Loucy (cell line): ENCODE results near the gene OR5B3.

Experiments
- H2AFZ ChIP-seq: fragments of 200-600 bp; sonication (generic); 2 replicates; pipeline ENCODE4 v1.6.0; 2016; ENCODE audit warnings: antibody characterized with exemption, mild to moderate bottlenecking, low read length, moderate library complexity
- H3F3A ChIP-seq: fragments of 200-600 bp; 2 replicates; pipeline ENCODE4 v1.6.0; 2016; ENCODE audit warnings: antibody characterized with exemption, low read depth, mild to moderate bottlenecking
- H3K27me3 ChIP-seq: fragments of 200-600 bp; sonication (generic); 2 replicates; pipeline ENCODE4 v1.6.1; 2014; ENCODE audit warnings: low read length, mild to moderate bottlenecking; ENCODE audit not compliant: insufficient read depth, poor library complexity, severe bottlenecking
- H3K36me3 ChIP-seq: fragments of 200-600 bp; sonication (generic); 2 replicates; pipeline ENCODE4 v1.6.1; 2016; ENCODE audit warnings: low read length; ENCODE audit not compliant: insufficient read depth
- H3K4me1 ChIP-seq: fragments of 200-600 bp; sonication (generic); 2 replicates; pipeline ENCODE4 v1.5.1; 2014; ENCODE audit warnings: low read length, mild to moderate bottlenecking; ENCODE audit not compliant: insufficient read depth, poor library complexity, severe bottlenecking
- H3K4me2 ChIP-seq: fragments of 200-600 bp; sonication (generic); 2 replicates; pipeline ENCODE4 v1.6.0; 2014; ENCODE audit warnings: antibody characterized with exemption, low read length, low read depth, mild to moderate bottlenecking; ENCODE audit not compliant: poor library complexity, severe bottlenecking
- H3K4me3 ChIP-seq: fragments of 200-600 bp; sonication (generic); 2 replicates; pipeline ENCODE4 v1.5.1; 2014; ENCODE audit warnings: low read length, mild to moderate bottlenecking, mixed read lengths; ENCODE audit not compliant: poor library complexity, severe bottlenecking
- H3K79me2 ChIP-seq: fragments of 200-600 bp; sonication (generic); 2 replicates; pipeline ENCODE4 v1.6.1; 2014; ENCODE audit warnings: low read length; ENCODE audit not compliant: insufficient read depth
- H3K9ac ChIP-seq: fragments of 200-600 bp; sonication (generic); 2 replicates; pipeline ENCODE4 v1.6.0; 2014; ENCODE audit warnings: mild to moderate bottlenecking, low read depth, low read length, moderate library complexity; ENCODE audit not compliant: poor library complexity, severe bottlenecking
- H3K9me2 ChIP-seq: fragments of 200-600 bp; sonication (generic); replicated peaks from 2 replicates; pipeline ENCODE4 v1.6.1; 2016; ENCODE audit warnings: low read depth, low read length, mixed read lengths
- H3K9me3 ChIP-seq: fragments of 200-600 bp; sonication (generic); 2 replicates; pipeline ENCODE4 v1.6.1; 2014; ENCODE audit warnings: mild to moderate bottlenecking, antibody characterized with exemption, low read length, low read depth; ENCODE audit not compliant: insufficient read depth
- H4K20me1 ChIP-seq: fragments of 200-600 bp; sonication (generic); 2 replicates; pipeline ENCODE4 v1.6.0; 2014; ENCODE audit warnings: antibody characterized with exemption, low read length, mild to moderate bottlenecking; ENCODE audit not compliant: insufficient read depth, poor library complexity, severe bottlenecking
- EZH2phosphoT487 ChIP-seq: fragments of 200-600 bp; IDR thresholded peaks from 2 replicates; pipeline ENCODE4 v1.6.1; 2018; ENCODE audit warnings: antibody characterized with exemption, mild to moderate bottlenecking, moderate library complexity, borderline replicate concordance
- TF ChIP-seq, protein P1 (sequence below): fragments of 200-600 bp; sonication (generic); conservative IDR thresholded peaks from 2 replicates; pipeline ENCODE4 v1.5.1; 2014; ENCODE audit warnings: mild to moderate bottlenecking, antibody characterized with exemption, low read length

The OR5B3 gene

DNA sequence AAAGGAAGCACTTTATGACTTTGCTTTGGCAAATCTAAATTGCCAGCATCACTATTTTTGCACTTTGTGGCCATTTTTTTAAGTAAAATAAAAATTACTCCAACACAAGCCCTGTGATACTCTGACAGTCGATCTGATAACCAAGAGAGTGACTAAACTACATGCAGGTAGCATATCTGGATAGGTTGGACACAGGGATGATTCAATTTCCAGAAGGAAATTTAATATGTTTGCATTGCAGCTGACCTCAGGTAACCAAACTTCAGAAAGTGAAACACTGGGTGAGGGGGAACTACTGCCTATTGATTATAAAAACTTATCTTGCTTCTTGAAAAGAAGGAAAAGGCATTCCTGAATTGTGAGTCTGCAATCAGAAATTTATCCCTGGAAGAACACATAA, 13.9 kb downstream of the OR5B3 start:
- Histone ChIP-seq H4K20me1 (no peaks in the 10 kb centered on the region), H3K79me2 (no peaks in the 10 kb centered on the region), H3K4me3 (no peak overlapping the region), H3K4me1 (no peaks in the 10 kb centered on the region), H3K4me2 (no peak overlapping the region), H3K9me3 (no peaks in the 10 kb centered on the region), H3K27me3 (no peaks in the 10 kb centered on the region), H2AFZ (no peak overlapping the region), H3K36me3 (no peaks in the 10 kb centered on the region), H3F3A (no peaks in the 10 kb centered on the region), H3K9me2 (no peaks in the 10 kb centered on the region), H3K9ac (no peak overlapping the region)
- no peak for TF ChIP-seq EZH2phosphoT487
- TF ChIP-seq, protein P1, sequence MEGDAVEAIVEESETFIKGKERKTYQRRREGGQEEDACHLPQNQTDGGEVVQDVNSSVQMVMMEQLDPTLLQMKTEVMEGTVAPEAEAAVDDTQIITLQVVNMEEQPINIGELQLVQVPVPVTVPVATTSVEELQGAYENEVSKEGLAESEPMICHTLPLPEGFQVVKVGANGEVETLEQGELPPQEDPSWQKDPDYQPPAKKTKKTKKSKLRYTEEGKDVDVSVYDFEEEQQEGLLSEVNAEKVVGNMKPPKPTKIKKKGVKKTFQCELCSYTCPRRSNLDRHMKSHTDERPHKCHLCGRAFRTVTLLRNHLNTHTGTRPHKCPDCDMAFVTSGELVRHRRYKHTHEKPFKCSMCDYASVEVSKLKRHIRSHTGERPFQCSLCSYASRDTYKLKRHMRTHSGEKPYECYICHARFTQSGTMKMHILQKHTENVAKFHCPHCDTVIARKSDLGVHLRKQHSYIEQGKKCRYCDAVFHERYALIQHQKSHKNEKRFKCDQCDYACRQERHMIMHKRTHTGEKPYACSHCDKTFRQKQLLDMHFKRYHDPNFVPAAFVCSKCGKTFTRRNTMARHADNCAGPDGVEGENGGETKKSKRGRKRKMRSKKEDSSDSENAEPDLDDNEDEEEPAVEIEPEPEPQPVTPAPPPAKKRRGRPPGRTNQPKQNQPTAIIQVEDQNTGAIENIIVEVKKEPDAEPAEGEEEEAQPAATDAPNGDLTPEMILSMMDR: no peak

DNA sequence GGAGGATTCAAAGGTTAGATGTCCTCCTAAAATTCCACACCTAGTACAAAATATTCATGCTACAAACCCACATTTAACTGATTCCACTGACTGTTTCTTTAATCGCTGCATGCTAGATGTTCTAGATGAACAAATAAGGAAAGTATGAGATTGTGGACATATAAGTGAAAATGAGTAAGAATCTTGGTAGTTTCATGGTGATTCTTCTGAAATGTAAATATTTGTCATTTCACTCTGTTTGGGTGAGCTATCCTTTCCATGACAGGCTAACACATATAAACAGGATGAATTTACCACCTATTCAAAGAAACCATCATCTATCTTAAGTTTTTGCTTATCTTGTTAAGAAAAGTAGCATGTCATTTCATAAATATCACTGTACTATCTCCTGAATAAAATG, 14.8 kb downstream of the OR5B3 start:
- H3F3A ChIP-seq: no peaks in the 10 kb centered on the region
- no peaks in the 10 kb centered on the region for H3K4me1 ChIP-seq
- no peak for TF ChIP-seq EZH2phosphoT487
- TF ChIP-seq, protein P1: no peak
- no peaks in the 10 kb centered on the region for H3K9me3 ChIP-seq
- no peaks in the 10 kb centered on the region for H3K9me2 ChIP-seq
- no peak overlapping the region for H2AFZ ChIP-seq
- no peak overlapping the region for H3K9ac ChIP-seq
- no peak overlapping the region for H3K4me3 ChIP-seq
- no peaks in the 10 kb centered on the region for H3K27me3 ChIP-seq
- no peak overlapping the region for H3K4me2 ChIP-seq
- H4K20me1 ChIP-seq: no peaks in the 10 kb centered on the region
- no peaks in the 10 kb centered on the region for H3K79me2 ChIP-seq
- H3K36me3 ChIP-seq: no peaks in the 10 kb centered on the region

DNA sequence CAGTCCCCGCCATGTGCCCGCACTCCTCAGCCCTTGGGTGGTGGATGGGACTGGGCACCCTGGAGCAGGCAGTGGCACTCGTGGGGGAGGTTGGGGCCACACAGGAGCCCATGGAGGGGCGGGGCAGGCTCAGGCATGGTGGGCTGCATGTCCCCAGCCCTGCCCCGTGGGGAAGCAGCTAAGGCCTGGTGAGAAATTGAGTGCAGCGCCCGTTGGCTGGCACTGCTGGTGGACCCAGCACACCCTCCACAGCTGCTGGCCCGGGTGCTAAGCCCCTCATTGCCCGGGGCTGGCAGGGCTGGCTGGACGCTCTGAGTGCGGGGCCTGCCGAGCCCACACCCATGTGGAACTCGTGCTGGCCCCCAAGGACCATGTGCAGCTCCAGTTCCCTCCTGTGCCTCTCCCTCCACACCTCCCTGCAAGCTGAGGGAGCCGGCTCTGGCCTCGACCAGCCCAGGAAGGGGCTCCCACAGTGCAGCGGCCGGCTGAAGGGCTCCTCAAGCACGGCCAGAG, 16.1 kb downstream of the OR5B3 start:
- Histone ChIP-seq H4K20me1 (no peaks in the 10 kb centered on the region), H3K4me1 (no peaks in the 10 kb centered on the region), H3K36me3 (no peaks in the 10 kb centered on the region), H3K79me2 (no peaks in the 10 kb centered on the region), H3K27me3 (no peaks in the 10 kb centered on the region), H3F3A (no peaks in the 10 kb centered on the region), H3K9ac (no peak overlapping the region), H3K9me3 (no peaks in the 10 kb centered on the region), H2AFZ (no peak overlapping the region), H3K9me2 (no peaks in the 10 kb centered on the region), H3K4me2 (no peak overlapping the region), H3K4me3 (no peak overlapping the region)
- TF ChIP-seq EZH2phosphoT487: no peak
- TF ChIP-seq, protein P1: no peak
